Fibroblast of upper back skin (primary cell): ENCODE measurements around the gene CRKL.

ENCODE experiments used
- DNase-seq: peaks from one replicate; pipeline ENCODE4 v3.0.0-alpha.2; 2013

Gene CRKL

GRCh38 chr22:20998411-20999336, 81.5 kb downstream of the CRKL start:
- no peak for DNase-seq

- no peak for DNase-seq
These were observed 82.4 kb downstream of the CRKL start for GRCh38 chr22:20999350-21000206.

- no peak for DNase-seq
These were observed 83.2 kb downstream of the CRKL start for GRCh38 chr22:21000207-21000986.

GRCh38 chr22:21000987-21001600, 83.9 kb downstream of the CRKL start:
- DNase-seq, result no peak

GRCh38 chr22:21001601-21002325, 84.6 kb downstream of the CRKL start, which contains the start of gene THAP7:
THAP7 (minus strand) TSS chr22:21002118; CDS start chr22:21001911, 207 bp downstream.
- peak; percentile 93 for DNase-seq
